ENCODE data around the gene MRGPRX2. TPM values are rescaled to one million over a fixed set of nuclear protein-coding genes. Genes with fewer than 3 reads are reported as not detected.

MRGPRX2 gene
- total RNA-seq: 0.45 TPM

- no peak for ATAC-seq
- DNase-seq (ENCODE audit: low spot score): no peak
- intact Hi-C loops (cut with DNase I): no loop called here
Measured at GRCh38 chr11:19060629-19061028, at the start of gene MRGPRX2. TSS of gene MRGPRX2 (minus strand) at chr11:19060717. CDS start at chr11:19056402, 4,315 bp downstream.

GRCh38 chr11:19110295-19110694, 49.8 kb upstream of the MRGPRX2 start:
- no peak for ATAC-seq
- DNase-seq (ENCODE audit: low spot score): no peak
- intact Hi-C loops (cut with DNase I): no loop called here

- intact Hi-C loops (cut with DNase I): no loop called here
- ATAC-seq: no peak
Measured at GRCh38 chr11:19107125-19107524, 46.6 kb upstream of the MRGPRX2 start.

GRCh38 chr11:19105011-19105410, 44.5 kb upstream of the MRGPRX2 start:
- no peak for DNase-seq (ENCODE audit: low spot score)

More at GRCh38 chr11:19107125-19107524, 46.6 kb upstream of the MRGPRX2 start:
- no peak for DNase-seq (ENCODE audit: low spot score)

GRCh38 chr11:19102521-19102900, 42.0 kb upstream of the MRGPRX2 start:
- intact Hi-C loops (cut with DNase I): loop anchor here (5.0 kb wide), 1 partner anchor 545 kb away; no protein-coding TSS in a partner anchor
- ATAC-seq: no peak
- DNase-seq (ENCODE audit: low spot score): no peak

More at GRCh38 chr11:19105011-19105410, 44.5 kb upstream of the MRGPRX2 start:
- no peak for ATAC-seq
- intact Hi-C loops (cut with DNase I): no loop called here

GRCh38 chr11:19101796-19102520, 41.4 kb upstream of the MRGPRX2 start:
- DNase-seq (ENCODE audit: low spot score) (no peak), ATAC-seq (no peak)
- intact Hi-C loops (cut with DNase I): loop anchor here (5.0 kb wide), 1 partner anchor 545 kb away; no protein-coding TSS in a partner anchor

- no peak for ATAC-seq
- intact Hi-C loops (cut with DNase I): loop anchor here (5.0 kb wide), 1 partner anchor 546 kb away; no protein-coding TSS in a partner anchor
- no peak for DNase-seq (ENCODE audit: low spot score)
Measured at GRCh38 chr11:19100885-19101284, 40.4 kb upstream of the MRGPRX2 start.

- intact Hi-C loops (cut with DNase I): no loop called here
- no peak for DNase-seq (ENCODE audit: low spot score)
- no peak for ATAC-seq
Measured at GRCh38 chr11:19099093-19099492, 38.6 kb upstream of the MRGPRX2 start.

GRCh38 chr11:19094859-19095258, 34.3 kb upstream of the MRGPRX2 start:
- DNase-seq (ENCODE audit: low spot score): no peak
- no peak for ATAC-seq
- intact Hi-C loops (cut with DNase I): no loop called here

GRCh38 chr11:19093976-19094375, 33.5 kb upstream of the MRGPRX2 start:
- no peak for ATAC-seq
- intact Hi-C loops (cut with DNase I): no loop called here
- no peak for DNase-seq (ENCODE audit: low spot score)

GRCh38 chr11:19092850-19093249, 32.3 kb upstream of the MRGPRX2 start:
- intact Hi-C loops (cut with DNase I): no loop called here
- DNase-seq (ENCODE audit: low spot score): no peak
- ATAC-seq: no peak

- ATAC-seq: no peak
- DNase-seq (ENCODE audit: low spot score): no peak
- intact Hi-C loops (cut with DNase I): no loop called here
Measured at GRCh38 chr11:19092342-19092741, 31.8 kb upstream of the MRGPRX2 start.

- DNase-seq (ENCODE audit: low spot score) (no peak), ATAC-seq (no peak)
- intact Hi-C loops (cut with DNase I): no loop called here
Measured at GRCh38 chr11:19091366-19091765, 30.8 kb upstream of the MRGPRX2 start.

GRCh38 chr11:19089421-19089820, 28.9 kb upstream of the MRGPRX2 start:
- DNase-seq (ENCODE audit: low spot score) (no peak), ATAC-seq (no peak)
- intact Hi-C loops (cut with DNase I): no loop called here

GRCh38 chr11:19088791-19089190, 28.3 kb upstream of the MRGPRX2 start:
- intact Hi-C loops (cut with DNase I): no loop called here
- ATAC-seq: no peak
- no peak for DNase-seq (ENCODE audit: low spot score)

GRCh38 chr11:19087658-19088057, 27.1 kb upstream of the MRGPRX2 start:
- intact Hi-C loops (cut with DNase I): no loop called here
- DNase-seq (ENCODE audit: low spot score): no peak
- no peak for ATAC-seq

GRCh38 chr11:19084661-19085315, 24.3 kb upstream of the MRGPRX2 start:
- no peak for ATAC-seq
- intact Hi-C loops (cut with DNase I): no loop called here
- no peak for DNase-seq (ENCODE audit: low spot score)

GRCh38 chr11:19083166-19083565, 22.6 kb upstream of the MRGPRX2 start:
- DNase-seq (ENCODE audit: low spot score) (no peak), ATAC-seq (no peak)
- intact Hi-C loops (cut with DNase I): no loop called here

GRCh38 chr11:19080579-19080993, 20.1 kb upstream of the MRGPRX2 start:
- intact Hi-C loops (cut with DNase I): no loop called here
- ATAC-seq (peak; percentile 46), DNase-seq (ENCODE audit: low spot score) (no peak)

- intact Hi-C loops (cut with DNase I): no loop called here
- ATAC-seq: peak; percentile 44
Measured at GRCh38 chr11:19079643-19080440, 19.3 kb upstream of the MRGPRX2 start.

More at GRCh38 chr11:19079643-19080440, 19.3 kb upstream of the MRGPRX2 start:
- no peak for DNase-seq (ENCODE audit: low spot score)

All from sciatic nerve (tissue), 2 donors.